ENCODE measurements around the gene ODF2L. TPM values are rescaled to one million over a fixed set of nuclear protein-coding genes. Genes with fewer than 3 reads are reported as not detected.

The ODF2L gene
- total and polyA plus RNA-seq, 4 donors, result 3.0 to 6.5 (median 5.2) TPM

DNA sequence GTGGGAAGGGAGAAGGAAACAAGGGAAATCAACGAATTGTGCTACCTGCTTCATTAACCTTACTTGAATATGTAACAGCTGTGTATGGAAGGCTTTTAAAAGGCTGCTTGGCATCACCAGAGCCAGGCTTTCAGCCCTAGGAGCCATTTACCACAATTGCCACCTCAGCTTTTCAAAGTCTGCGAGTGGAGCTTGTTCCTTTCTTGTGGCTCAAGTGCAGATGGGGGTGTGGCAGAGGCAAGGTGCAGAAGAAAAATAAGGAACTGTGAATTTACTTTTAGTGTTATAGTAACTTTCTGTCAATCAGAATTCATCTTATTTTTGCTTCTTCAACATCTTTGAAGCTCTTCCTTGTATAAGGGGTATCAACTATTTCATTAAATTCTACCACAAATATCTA is 45.5 kb upstream of the ODF2L start:
- TF ChIP-seq JUND (IDR thresholded peaks at IDR 0.05) (no peak), HNF4A (conservative IDR thresholded peaks at IDR 0.05) (no peak), FOXA2 (IDR thresholded peaks at IDR 0.05) (no peak), HNF4G (IDR thresholded peaks at IDR 0.05) (no peak), GABPA (IDR thresholded peaks at IDR 0.05 in 1 of 2, conservative IDR thresholded peaks at IDR 0.05 in 1 of 2) (no peak), NR2F2 (IDR thresholded peaks at IDR 0.05) (no peak), RAD21 (IDR thresholded peaks at IDR 0.05) (no peak)
- TF ChIP-seq, protein P1, sequence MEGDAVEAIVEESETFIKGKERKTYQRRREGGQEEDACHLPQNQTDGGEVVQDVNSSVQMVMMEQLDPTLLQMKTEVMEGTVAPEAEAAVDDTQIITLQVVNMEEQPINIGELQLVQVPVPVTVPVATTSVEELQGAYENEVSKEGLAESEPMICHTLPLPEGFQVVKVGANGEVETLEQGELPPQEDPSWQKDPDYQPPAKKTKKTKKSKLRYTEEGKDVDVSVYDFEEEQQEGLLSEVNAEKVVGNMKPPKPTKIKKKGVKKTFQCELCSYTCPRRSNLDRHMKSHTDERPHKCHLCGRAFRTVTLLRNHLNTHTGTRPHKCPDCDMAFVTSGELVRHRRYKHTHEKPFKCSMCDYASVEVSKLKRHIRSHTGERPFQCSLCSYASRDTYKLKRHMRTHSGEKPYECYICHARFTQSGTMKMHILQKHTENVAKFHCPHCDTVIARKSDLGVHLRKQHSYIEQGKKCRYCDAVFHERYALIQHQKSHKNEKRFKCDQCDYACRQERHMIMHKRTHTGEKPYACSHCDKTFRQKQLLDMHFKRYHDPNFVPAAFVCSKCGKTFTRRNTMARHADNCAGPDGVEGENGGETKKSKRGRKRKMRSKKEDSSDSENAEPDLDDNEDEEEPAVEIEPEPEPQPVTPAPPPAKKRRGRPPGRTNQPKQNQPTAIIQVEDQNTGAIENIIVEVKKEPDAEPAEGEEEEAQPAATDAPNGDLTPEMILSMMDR (IDR thresholded peaks at IDR 0.05; ENCODE audit: low read depth, low read length, missing input control), result no peak
- TF ChIP-seq, protein P2, sequence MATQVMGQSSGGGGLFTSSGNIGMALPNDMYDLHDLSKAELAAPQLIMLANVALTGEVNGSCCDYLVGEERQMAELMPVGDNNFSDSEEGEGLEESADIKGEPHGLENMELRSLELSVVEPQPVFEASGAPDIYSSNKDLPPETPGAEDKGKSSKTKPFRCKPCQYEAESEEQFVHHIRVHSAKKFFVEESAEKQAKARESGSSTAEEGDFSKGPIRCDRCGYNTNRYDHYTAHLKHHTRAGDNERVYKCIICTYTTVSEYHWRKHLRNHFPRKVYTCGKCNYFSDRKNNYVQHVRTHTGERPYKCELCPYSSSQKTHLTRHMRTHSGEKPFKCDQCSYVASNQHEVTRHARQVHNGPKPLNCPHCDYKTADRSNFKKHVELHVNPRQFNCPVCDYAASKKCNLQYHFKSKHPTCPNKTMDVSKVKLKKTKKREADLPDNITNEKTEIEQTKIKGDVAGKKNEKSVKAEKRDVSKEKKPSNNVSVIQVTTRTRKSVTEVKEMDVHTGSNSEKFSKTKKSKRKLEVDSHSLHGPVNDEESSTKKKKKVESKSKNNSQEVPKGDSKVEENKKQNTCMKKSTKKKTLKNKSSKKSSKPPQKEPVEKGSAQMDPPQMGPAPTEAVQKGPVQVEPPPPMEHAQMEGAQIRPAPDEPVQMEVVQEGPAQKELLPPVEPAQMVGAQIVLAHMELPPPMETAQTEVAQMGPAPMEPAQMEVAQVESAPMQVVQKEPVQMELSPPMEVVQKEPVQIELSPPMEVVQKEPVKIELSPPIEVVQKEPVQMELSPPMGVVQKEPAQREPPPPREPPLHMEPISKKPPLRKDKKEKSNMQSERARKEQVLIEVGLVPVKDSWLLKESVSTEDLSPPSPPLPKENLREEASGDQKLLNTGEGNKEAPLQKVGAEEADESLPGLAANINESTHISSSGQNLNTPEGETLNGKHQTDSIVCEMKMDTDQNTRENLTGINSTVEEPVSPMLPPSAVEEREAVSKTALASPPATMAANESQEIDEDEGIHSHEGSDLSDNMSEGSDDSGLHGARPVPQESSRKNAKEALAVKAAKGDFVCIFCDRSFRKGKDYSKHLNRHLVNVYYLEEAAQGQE (IDR thresholded peaks at IDR 0.05), result no peak
- TF ChIP-seq, protein P3, sequence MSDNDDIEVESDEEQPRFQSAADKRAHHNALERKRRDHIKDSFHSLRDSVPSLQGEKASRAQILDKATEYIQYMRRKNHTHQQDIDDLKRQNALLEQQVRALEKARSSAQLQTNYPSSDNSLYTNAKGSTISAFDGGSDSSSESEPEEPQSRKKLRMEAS (IDR thresholded peaks at IDR 0.05), result no peak
- TF ChIP-seq, protein P4, sequence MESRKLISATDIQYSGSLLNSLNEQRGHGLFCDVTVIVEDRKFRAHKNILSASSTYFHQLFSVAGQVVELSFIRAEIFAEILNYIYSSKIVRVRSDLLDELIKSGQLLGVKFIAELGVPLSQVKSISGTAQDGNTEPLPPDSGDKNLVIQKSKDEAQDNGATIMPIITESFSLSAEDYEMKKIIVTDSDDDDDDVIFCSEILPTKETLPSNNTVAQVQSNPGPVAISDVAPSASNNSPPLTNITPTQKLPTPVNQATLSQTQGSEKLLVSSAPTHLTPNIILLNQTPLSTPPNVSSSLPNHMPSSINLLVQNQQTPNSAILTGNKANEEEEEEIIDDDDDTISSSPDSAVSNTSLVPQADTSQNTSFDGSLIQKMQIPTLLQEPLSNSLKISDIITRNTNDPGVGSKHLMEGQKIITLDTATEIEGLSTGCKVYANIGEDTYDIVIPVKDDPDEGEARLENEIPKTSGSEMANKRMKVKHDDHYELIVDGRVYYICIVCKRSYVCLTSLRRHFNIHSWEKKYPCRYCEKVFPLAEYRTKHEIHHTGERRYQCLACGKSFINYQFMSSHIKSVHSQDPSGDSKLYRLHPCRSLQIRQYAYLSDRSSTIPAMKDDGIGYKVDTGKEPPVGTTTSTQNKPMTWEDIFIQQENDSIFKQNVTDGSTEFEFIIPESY (IDR thresholded peaks at IDR 0.05), result no peak
- Histone ChIP-seq H3K9ac (ENCODE audit: low read depth in 1 of 2, low read length in 2 of 2) (no peak overlapping the region), H3K27ac (ENCODE audit: low read depth in 1 of 2, low read length in 2 of 2) (no peak overlapping the region), H3K36me3 (ENCODE audit: control insufficient read depth in 4 of 4, insufficient read depth in 3 of 4, low read depth in 1 of 4, low read length in 3 of 4) (no peaks in the 10 kb centered on the region), H3K4me1 (ENCODE audit: control insufficient read depth in 4 of 4, insufficient read depth in 4 of 4, low read length in 3 of 4) (no peaks in the 10 kb centered on the region), H3K9me3 (ENCODE audit: control insufficient read depth in 4 of 4, low read length in 3 of 4) (no peaks in the 10 kb centered on the region), H3K27me3 (ENCODE audit: control insufficient read depth in 4 of 4, insufficient read depth in 4 of 4, low read length in 3 of 4) (peaks cover 0 to 3% (median 0%) of the 10 kb centered on the region in 4 donors), H3K4me3 (ENCODE audit: low read depth in 1 of 3, low read length in 3 of 3) (no peak overlapping the region)
- 54% methylated on average over 2 of the region's 2 CpGs for WGBS
- no peak for DNase-seq (ENCODE audit: low spot score)

DNA sequence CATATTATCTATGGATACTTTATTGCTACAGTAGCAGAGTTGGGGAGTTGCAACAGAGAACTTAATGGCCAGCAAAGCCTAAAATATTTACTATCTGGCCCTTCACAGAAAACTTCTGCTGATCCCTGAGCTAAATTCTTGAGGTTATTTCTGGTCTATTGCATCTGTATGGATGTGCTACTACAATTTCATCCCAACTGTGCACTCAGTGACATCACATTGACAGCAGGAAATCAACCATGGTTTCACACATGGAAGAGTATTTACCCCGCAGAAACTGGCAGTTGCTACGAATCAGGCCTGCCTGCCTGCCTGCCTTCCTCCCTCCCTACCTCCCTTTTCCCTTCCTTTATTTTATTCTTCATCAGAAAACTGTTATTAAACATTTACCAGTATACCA is 39.9 kb upstream of the ODF2L start:
- no peaks in the 10 kb centered on the region for H3K36me3 ChIP-seq (ENCODE audit: control insufficient read depth in 4 of 4, insufficient read depth in 3 of 4, low read depth in 1 of 4, low read length in 3 of 4)
- H3K4me1 ChIP-seq (ENCODE audit: control insufficient read depth in 4 of 4, insufficient read depth in 4 of 4, low read length in 3 of 4), result no peaks in the 10 kb centered on the region
- WGBS, result 82% methylated on average over 2 of the region's 2 CpGs
- H3K9ac ChIP-seq (ENCODE audit: low read depth in 1 of 2, low read length in 2 of 2), result no peak overlapping the region
- no peak overlapping the region for H3K4me3 ChIP-seq (ENCODE audit: low read depth in 1 of 3, low read length in 3 of 3)
- H3K27ac ChIP-seq (ENCODE audit: low read depth in 1 of 2, low read length in 2 of 2), result no peak overlapping the region
- no peak for DNase-seq (ENCODE audit: low spot score)
- H3K27me3 ChIP-seq (ENCODE audit: control insufficient read depth in 4 of 4, insufficient read depth in 4 of 4, low read length in 3 of 4), result peaks cover 0 to 6% (median 1%) of the 10 kb centered on the region in 4 donors
- H3K9me3 ChIP-seq (ENCODE audit: control insufficient read depth in 4 of 4, low read length in 3 of 4), result no peaks in the 10 kb centered on the region
- TF ChIP-seq FOXA1 (IDR thresholded peaks at IDR 0.05), result no peak
- TF ChIP-seq, protein P2 (IDR thresholded peaks at IDR 0.05), result no peak
- TF ChIP-seq, protein P3 (IDR thresholded peaks at IDR 0.05), result no peak
- no peak for TF ChIP-seq RXRA (IDR thresholded peaks at IDR 0.05)
- TF ChIP-seq, protein P4 (IDR thresholded peaks at IDR 0.05), result no peak
- no peak for TF ChIP-seq HNF4A (conservative IDR thresholded peaks at IDR 0.05)
- no peak for TF ChIP-seq RAD21 (IDR thresholded peaks at IDR 0.05)
- TF ChIP-seq SP1 (IDR thresholded peaks at IDR 0.05), result no peak
- TF ChIP-seq, protein P5, sequence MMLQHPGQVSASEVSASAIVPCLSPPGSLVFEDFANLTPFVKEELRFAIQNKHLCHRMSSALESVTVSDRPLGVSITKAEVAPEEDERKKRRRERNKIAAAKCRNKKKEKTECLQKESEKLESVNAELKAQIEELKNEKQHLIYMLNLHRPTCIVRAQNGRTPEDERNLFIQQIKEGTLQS (IDR thresholded peaks at IDR 0.05), result no peak
- no peak for TF ChIP-seq JUND (IDR thresholded peaks at IDR 0.05)
- TF ChIP-seq EGR1 (IDR thresholded peaks at IDR 0.05; ENCODE audit: low read depth in 2 of 2), result no peak
